GM12874 (cell line): ENCODE data around the gene NDUFS6.

Source experiments
- CTCF ChIP-seq: IDR thresholded peaks from 2 replicates; pipeline ENCODE4 v1.5.1; 2011; ENCODE audit warnings: low read depth, mild to moderate bottlenecking, control low read depth, low read length, moderate library complexity; ENCODE audit not compliant: insufficient read depth

Gene NDUFS6

GRCh38 chr5:1762121-1762882 lies 38.9 kb upstream of the NDUFS6 start:
- no peak for TF ChIP-seq CTCF

- no peak for TF ChIP-seq CTCF
These were observed 38.2 kb upstream of the NDUFS6 start for GRCh38 chr5:1762883-1763547.

GRCh38 chr5:1763548-1763911 lies 37.7 kb upstream of the NDUFS6 start:
- TF ChIP-seq CTCF = peak; percentile 78

- no peak for TF ChIP-seq CTCF
These were observed 37.1 kb upstream of the NDUFS6 start for GRCh38 chr5:1763960-1764605.

- TF ChIP-seq CTCF = no peak
These were observed 36.6 kb upstream of the NDUFS6 start for GRCh38 chr5:1764606-1764960.

GRCh38 chr5:1765141-1765879 lies 35.9 kb upstream of the NDUFS6 start:
- TF ChIP-seq CTCF = no peak

- TF ChIP-seq CTCF = no peak
These were observed 35.3 kb upstream of the NDUFS6 start for GRCh38 chr5:1765880-1766235.
